Neutrophil (primary cell): ENCODE data around the gene FCHO2.

Source experiments
- H3K27ac ChIP-seq: fragments of 200-600 bp; sonication (generic); 2 replicates; pipeline ENCODE4 v1.5.1; 2016; ENCODE audit warnings: mild to moderate bottlenecking, moderate library complexity
- H3K27me3 ChIP-seq: fragments of 200-600 bp; sonication (generic); 2 replicates; pipeline ENCODE4 v1.6.0; 2016; ENCODE audit warnings: mild to moderate bottlenecking
- H3K36me3 ChIP-seq: fragments of 200-600 bp; sonication (generic); 2 replicates; pipeline ENCODE4 v1.5.1; 2017
- H3K4me1 ChIP-seq, 2 experiments: fragments of 200-600 bp in 1 of 2; sonication (generic) in 1 of 2; 1 replicate in 1 of 2; 2 replicates in 1 of 2; pipeline versions ENCODE4 v1.5.1 to v1.6.1; 2013 to 2016; ENCODE audit warnings: low read depth in 1 of 2, low read length in 1 of 2, mild to moderate bottlenecking in 1 of 2, moderate library complexity in 1 of 2; ENCODE audit not compliant: control insufficient read depth in 1 of 2, insufficient read depth in 1 of 2
- H3K4me3 ChIP-seq, 2 experiments: fragments of 200-600 bp in 1 of 2; sonication (generic) in 1 of 2; 1 replicate in 1 of 2; 2 replicates in 1 of 2; pipeline ENCODE4 v1.5.1; 2013 to 2016; ENCODE audit warnings: low read depth in 1 of 2, low read length in 1 of 2, mild to moderate bottlenecking in 1 of 2, moderate library complexity in 1 of 2
- H3K9me3 ChIP-seq: fragments of 200-600 bp; sonication (generic); 2 replicates; pipeline ENCODE4 v1.5.1; 2016
- TF ChIP-seq, protein P1 (sequence below): fragments of 200-600 bp; sonication (generic); IDR thresholded peaks from 2 replicates; pipeline ENCODE4 v1.5.1; 2016; ENCODE audit warnings: antibody characterized with exemption

The FCHO2 gene

DNA sequence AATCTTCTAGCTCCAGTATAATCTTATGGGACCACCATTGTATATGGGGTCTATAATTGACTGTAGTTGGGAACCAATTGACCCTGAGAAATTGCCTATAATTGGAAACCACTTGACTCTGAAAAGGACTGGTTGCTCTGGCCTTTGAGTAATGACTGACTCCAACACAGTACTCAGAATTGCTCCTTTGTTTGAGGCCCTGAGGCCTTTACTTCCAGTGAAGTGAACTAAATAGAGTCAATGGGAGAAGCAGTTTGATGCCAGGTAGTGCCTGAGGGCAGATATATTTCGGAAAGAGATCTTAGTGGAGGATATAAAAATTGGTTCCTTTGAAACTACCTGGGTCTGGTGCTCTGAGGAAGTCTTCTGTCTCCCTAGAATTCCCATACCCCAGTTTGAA lies 148.5 kb downstream of the FCHO2 start:
- TF ChIP-seq, protein P1, sequence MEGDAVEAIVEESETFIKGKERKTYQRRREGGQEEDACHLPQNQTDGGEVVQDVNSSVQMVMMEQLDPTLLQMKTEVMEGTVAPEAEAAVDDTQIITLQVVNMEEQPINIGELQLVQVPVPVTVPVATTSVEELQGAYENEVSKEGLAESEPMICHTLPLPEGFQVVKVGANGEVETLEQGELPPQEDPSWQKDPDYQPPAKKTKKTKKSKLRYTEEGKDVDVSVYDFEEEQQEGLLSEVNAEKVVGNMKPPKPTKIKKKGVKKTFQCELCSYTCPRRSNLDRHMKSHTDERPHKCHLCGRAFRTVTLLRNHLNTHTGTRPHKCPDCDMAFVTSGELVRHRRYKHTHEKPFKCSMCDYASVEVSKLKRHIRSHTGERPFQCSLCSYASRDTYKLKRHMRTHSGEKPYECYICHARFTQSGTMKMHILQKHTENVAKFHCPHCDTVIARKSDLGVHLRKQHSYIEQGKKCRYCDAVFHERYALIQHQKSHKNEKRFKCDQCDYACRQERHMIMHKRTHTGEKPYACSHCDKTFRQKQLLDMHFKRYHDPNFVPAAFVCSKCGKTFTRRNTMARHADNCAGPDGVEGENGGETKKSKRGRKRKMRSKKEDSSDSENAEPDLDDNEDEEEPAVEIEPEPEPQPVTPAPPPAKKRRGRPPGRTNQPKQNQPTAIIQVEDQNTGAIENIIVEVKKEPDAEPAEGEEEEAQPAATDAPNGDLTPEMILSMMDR: no peak
- no peaks in the 10 kb centered on the region for H3K9me3 ChIP-seq

GRCh38 chr5:73106335-73106734 lies 150.5 kb downstream of the FCHO2 start:
- no peak overlapping the region for H3K4me3 ChIP-seq
- TF ChIP-seq, protein P1: no peak
- H3K27me3 ChIP-seq: peaks cover 24% of the 10 kb centered on the region
- no peak overlapping the region for H3K27ac ChIP-seq
- no peaks in the 10 kb centered on the region for H3K4me1 ChIP-seq
- H3K9me3 ChIP-seq: no peaks in the 10 kb centered on the region
- H3K36me3 ChIP-seq: no peaks in the 10 kb centered on the region

More for the DNA sequence above, 148.5 kb downstream of the FCHO2 start:
- H3K27me3 ChIP-seq: peaks cover 17% of the 10 kb centered on the region
- H3K4me1 ChIP-seq: no peaks in the 10 kb centered on the region
- no peak overlapping the region for H3K4me3 ChIP-seq
- H3K36me3 ChIP-seq: no peaks in the 10 kb centered on the region
- no peak overlapping the region for H3K27ac ChIP-seq

DNA sequence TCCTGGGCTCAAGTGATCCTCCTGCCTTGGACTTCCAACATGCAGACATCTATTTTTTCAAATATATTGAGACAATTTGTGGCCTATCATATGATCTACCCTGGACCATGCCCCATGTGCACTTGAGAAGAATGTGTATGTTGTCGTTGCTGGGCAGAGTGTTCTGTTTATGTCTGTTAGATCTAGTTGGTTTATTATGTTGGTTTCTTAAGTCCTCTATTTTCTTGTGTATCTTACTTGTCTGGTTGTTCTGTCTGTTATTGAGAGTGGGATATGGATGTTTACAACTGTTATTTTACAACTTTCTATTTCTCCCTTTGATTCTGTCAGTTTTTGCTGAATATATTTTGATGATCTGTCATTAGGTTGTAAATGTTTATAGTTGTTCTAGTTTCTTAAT lies 154.3 kb downstream of the FCHO2 start:
- Histone ChIP-seq H3K9me3 (no peaks in the 10 kb centered on the region), H3K36me3 (no peaks in the 10 kb centered on the region), H3K27me3 (peaks cover 51% of the 10 kb centered on the region), H3K4me3 (no peak overlapping the region), H3K27ac (no peak overlapping the region), H3K4me1 (no peaks in the 10 kb centered on the region)
- TF ChIP-seq, protein P1: no peak

- Histone ChIP-seq H3K27me3 (peaks cover 65% of the 10 kb centered on the region), H3K27ac (no peak overlapping the region), H3K4me1 (no peaks in the 10 kb centered on the region), H3K36me3 (no peaks in the 10 kb centered on the region), H3K9me3 (no peaks in the 10 kb centered on the region), H3K4me3 (no peak overlapping the region)
- TF ChIP-seq, protein P1: no peak
Observed at GRCh38 chr5:73111536-73111935, 155.7 kb downstream of the FCHO2 start.

- Histone ChIP-seq H3K27me3 (peaks cover 73% of the 10 kb centered on the region), H3K4me3 (no peak overlapping the region), H3K36me3 (no peaks in the 10 kb centered on the region), H3K4me1 (no peaks in the 10 kb centered on the region), H3K27ac (no peak overlapping the region), H3K9me3 (no peaks in the 10 kb centered on the region)
- TF ChIP-seq, protein P1: no peak
Observed at GRCh38 chr5:73112359-73112758, 156.5 kb downstream of the FCHO2 start.
